M059J (cell line): ENCODE measurements around the gene TSPEAR. TPM values are rescaled to one million over a fixed set of nuclear protein-coding genes. Genes with fewer than 3 reads are reported as not detected.
"Not testable (repeated sequence)": the region's sequence is repeated elsewhere in the genome, so short reads cannot be mapped to it uniquely, and the experiment has no call there.

Experiments used
- DNase-seq: peaks from one replicate; pipeline ENCODE4 v3.0.0-alpha.2; 2012; ENCODE audit warnings: low read depth
- total RNA-seq: library from RNA; depleted of rRNA; stranded (reverse); fragments of >200 nt; shearing (Covaris generic); gene quantifications from 2 replicates; pipeline ENCODE4 v1.2.3, GENCODE V29; 2014

TSPEAR gene
- total RNA-seq, 1 experiment from 2014 or later: not detected

DNA sequence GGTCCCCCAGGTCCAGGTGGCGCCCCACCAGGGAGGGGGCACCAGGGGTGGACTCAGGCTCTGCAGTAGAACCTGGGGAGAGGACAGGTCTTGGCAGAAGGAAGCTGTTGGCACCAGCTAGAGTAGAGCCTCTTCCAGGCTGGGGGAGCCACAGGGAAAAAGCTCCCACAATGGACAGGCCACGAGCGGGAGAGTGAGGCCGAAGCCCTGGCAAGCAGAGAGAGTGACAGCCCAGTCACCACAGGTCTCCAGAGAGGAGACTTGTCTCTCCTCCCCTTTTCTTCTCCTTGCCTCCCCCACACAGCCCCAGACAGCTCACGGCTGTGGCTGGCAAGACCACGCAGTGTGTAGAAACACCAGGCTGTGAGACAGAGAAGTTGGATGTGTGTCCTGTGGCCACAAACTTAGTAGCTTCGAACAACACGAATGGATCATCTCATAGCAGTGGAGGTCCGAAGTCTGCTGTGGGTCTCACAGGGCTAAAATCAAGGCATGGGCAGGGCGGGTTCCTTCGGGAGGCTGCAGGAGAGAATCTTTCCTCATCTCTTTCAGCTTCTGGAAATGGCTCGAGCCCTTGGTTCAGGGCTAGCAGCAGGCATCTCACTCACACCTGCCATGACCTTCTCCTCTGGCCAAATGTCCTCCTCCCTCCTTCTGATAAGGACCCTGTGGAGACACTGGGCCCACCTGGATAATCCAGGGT lies 60.2 kb downstream of the TSPEAR start:
- DNase-seq: no peak

DNA sequence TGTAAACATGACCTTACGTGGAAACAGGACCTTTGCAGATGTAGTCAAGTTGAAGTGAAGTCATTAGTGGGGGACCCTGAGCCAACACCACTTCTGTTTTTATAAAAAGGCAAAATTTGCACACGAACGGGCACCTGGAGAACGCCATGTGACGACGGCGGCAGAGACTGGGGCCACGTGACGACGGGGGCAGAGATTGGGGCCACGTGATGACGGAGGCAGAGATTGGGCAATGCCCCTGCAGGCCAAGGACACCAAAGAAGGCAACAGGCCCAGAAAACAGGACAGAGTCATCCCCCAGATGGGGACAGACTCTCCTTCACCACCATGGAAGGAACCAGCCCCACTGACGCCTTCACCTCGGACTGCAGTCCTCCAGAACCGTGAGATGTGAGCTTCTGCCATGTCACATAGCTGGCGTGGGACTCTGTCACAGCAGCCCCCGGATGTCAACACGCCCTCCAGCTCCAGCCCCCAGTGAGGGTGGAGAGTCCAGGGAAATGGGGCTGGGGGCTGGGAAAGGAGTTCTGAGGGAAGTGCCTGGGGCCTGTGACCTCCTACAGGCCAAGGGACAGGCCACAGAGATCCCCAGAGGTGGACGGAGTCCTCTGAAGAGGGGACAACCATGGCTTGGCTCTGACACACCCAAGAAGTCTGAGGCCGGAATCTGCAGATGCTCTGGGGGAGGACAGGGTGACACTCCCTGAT lies 61.0 kb downstream of the TSPEAR start:
- no peak for DNase-seq

DNA sequence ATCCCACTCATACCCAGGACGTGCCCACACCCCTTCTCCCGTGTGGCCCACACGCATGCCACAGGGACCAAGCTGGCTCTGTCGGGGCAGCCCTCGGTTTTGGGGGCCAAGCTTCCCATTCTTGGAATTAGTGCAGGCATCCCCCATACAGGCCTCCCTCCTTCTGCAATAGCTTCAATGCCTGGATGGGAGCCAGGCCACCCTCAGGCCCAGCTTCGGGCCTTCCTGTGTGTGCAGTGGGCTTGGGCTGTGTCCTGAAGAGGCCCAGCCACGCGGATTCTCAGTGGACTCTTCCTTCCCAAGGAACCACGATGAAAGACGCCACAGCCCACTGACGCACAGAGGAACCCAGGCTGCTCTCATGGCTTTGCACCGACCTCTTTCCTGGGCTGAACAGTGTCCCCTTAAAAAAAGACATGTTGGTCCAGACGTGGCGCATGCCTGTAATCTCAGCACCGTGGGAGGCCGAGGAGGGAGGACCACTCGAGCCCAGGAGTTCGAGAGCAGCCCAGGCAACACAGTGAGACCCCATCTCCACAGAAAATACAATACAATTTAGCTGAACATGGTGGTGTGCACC lies 61.8 kb downstream of the TSPEAR start:
- DNase-seq: no peak

DNA sequence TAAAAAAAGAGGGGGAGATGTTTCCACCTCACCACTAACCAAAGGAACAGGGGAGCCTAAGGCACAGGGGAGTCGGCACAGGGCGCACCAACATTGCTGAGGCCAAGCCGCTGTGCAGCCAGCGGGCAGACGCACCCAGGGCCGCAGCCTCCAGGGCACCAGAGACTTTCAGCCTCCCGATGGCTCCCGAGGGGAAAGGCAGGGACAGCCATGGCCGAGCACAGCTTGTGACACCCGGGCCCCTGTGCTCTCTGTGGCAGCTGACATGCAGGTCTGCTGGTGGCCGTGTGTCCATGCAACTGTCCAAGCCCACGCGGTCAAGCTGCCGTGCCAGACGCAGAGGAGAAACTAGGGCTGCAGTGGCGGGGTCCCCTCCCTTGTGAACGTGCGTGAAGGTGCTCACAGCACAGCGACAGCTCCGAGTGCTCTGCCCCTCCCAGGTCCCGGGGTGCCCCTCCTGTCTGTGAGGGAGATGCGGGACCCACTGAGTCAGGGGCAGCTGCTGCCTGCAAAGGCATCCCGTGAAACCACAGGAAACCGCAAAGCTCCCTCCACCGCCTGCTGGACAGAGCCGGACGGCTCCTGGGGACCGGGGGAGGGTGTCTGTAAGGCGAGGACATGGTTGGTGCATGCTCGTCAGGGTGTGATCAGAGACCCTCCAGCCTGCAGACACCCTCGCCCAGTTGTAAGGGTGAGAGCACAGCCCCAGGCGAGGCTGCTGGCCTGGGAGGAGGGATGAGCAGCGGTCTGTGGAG lies 62.6 kb downstream of the TSPEAR start:
- DNase-seq: no peak

DNA sequence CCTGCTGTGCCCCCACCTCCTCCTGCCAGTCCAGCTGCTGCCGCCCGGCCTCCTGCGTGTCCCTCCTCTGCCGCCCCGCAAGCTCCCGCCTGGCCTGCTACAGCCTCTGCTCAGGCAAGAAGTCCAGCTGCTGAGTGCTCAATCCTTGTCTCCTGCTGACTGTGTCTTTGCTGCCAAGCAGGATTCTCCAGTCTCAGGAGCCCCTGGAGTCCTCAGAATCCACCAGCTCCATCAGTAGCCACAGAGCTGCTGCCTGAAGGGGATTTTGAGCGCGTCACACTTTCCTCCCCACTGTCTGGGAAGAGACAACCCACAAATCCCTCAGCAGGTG lies 64.2 kb downstream of the TSPEAR start:
- DNase-seq: no peak

DNA sequence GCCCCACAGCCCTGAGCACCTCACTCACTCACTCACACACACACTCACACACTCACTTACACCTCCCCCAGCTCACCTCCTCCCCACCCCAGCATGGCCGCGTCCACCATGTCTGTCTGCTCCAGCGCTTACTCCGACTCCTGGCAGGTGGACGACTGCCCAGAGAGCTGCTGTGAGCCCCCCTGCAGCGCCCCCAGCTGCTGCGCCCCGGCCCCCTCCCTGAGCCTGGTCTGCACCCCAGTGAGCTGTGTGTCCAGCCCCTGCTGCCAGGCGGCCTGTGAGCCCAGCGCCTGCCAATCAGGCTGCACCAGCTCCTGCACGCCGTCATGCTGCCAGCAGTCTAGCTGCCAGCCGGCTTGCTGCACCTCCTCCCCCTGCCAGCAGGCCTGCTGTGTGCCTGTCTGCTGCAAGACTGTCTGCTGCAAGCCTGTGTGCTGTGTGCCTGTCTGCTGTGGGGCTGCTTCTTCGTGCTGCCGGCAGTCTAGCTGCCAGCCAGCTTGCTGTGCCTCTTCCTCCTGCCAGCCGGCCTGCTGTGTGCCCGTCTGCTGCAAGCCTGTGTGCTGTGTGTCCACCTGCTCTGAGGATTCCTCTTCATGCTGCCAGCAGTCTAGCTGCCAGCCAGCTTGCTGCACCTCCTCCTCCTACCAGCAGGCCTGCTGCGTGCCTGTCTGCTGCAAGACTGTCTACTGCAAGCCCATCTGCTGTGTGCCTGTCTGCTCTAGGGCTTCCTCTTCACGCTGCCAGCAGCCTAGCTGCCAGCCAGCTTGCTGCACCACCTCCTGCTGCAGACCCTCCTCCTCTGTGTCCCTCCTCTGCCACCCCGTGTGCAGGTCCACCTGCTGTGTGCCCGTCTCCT lies 64.8 kb downstream of the TSPEAR start, which contains the start of gene KRTAP10-11:
Gene KRTAP10-11, plus strand, starts transcription at position 49 of the 856 bp plus-strand sequence. Its CDS starts 45 bp downstream, at position 94.
- DNase-seq: not testable (repeated sequence)

DNA sequence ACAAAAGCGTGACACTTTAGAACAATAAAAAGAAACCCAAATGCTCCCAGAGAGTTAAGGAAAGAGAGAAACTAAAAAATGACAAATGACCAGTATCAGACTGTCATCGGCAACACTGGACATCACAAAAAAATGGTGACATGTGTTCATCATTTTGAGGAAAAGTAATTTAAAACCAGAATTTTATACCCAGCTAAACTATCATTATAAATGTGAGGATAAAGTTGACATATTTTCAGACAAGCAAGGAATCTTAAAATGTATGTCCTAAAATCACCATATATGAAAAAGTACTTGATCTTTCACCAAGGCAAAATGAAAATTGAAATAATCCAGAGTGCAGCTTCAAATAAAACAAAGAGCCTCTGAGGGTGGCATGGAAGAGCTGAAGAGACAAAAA lies 66.5 kb downstream of the TSPEAR start:
- DNase-seq: no peak

DNA sequence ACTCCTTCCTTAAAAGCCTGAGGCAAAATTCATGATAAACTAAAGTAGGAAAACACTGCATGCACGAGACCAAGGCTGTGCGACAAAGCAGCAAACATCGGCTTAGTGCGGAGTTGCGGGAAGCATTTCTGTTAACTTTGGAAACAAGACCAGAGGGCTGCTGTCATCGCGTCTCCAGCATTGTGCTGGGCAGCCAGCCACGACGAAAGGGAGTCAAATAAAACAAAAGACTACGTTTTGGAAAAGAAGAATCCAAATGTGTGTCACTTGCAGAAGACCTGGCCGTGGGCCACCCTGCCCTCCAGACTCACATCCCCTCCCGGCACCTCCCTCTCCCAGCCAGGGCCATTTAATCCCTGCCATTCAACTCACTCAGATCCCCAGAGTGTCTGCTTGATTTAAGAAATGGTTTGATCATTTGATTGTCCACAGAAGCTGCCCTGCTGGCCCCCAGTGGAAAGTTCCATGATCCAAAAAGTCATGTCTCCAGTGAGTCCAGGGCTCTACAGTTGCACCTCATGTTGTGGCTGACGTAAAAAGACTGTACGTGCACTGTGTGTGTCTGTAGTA lies 67.5 kb downstream of the TSPEAR start:
- no peak for DNase-seq

DNA sequence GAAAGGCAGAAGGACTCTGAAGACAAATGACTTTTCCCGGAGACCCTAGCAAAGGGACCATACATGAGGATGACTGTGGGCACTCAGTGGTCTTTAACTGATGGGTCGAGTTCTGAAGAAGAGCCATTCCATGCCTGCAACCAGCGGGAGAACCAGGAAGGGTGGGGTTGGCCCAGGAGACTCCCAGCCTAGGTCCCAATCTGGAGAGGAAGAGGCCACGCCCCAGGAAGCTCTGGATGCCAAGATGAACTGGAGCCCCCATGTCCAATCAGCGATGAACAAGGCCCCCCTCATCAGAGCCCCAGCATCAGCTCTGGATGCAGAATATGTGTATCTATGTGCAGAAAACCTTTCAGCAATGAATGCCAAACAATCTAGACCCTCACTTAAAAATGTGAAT lies 70.6 kb downstream of the TSPEAR start:
- DNase-seq: no peak

DNA sequence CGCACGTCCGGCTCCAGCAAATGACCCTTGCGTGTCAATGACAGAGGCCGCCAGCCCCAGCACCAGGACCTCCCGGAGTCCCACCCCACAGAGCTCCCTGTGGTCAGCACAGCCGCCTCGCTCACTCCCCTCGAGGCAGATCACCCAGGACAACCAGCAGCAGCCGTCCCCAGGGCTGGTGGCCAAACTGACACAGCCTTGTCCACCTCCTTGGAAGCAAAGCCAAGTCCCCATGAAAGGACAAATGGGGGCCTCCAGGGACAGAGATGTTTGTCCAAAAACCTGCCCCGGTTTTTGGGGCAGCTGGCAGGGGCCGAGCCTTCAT lies 72.1 kb downstream of the TSPEAR start:
- DNase-seq: no peak

DNA sequence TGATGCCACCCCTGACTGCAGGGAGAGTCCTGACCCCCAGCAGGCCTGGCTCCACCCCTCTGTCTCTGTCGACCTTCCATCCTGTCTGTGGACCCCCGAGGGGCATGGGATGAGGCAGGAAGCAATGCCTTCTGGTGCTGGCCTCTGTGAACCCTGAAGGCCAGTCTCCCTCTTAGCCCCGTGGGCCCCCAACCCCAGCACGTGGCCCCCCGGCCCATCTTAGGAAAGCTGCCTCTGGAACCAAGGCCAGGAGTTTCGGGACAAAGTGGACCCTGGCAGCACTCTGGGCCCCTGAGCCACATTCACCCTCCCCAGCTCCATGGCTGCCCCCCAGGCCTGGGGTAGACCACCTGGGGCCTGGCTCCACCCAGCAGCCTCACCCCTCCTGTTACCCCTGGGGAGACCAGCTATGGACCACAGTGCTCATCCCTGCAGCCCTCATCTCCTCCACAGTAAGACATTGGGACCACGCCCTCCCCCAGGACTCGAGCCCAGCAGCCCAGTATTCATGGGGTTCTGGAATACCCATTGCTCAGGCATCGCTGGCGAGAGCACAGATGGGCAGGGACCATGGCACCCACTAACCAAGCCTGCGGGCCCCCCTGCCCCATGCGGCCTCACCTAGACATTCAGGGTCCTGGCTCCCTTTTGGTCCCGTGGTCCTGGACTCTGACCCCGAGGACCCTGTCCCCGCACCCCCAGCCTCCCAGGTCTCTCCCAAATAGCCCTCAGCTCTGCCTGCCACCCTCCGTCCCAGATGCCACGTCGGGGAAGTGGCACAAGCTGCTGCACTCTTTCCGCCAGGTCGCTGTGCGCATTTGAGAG lies 72.7 kb downstream of the TSPEAR start:
- not testable (repeated sequence) for DNase-seq

DNA sequence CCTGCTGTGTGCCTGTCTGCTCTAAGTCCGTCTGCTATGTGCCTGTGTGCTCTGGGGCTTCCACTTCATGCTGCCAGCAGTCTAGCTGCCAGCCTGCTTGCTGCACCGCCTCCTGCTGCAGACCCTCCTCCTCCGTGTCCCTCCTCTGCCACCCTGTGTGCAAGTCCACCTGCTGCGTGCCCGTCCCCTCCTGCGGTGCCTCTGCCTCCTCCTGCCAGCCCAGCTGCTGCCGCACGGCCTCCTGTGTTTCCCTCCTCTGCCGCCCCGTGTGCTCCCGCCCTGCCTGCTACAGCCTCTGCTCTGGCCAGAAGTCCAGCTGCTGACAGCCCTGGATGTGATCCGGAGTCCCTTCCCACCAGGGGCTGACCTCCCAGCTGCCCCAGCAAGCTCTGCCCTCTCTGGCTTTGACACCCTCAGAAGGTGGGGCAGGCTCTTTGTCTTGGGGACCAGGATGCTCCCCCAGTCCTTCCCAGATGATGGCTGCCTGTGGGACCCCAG lies 73.5 kb downstream of the TSPEAR start:
- not testable (repeated sequence) for DNase-seq

DNA sequence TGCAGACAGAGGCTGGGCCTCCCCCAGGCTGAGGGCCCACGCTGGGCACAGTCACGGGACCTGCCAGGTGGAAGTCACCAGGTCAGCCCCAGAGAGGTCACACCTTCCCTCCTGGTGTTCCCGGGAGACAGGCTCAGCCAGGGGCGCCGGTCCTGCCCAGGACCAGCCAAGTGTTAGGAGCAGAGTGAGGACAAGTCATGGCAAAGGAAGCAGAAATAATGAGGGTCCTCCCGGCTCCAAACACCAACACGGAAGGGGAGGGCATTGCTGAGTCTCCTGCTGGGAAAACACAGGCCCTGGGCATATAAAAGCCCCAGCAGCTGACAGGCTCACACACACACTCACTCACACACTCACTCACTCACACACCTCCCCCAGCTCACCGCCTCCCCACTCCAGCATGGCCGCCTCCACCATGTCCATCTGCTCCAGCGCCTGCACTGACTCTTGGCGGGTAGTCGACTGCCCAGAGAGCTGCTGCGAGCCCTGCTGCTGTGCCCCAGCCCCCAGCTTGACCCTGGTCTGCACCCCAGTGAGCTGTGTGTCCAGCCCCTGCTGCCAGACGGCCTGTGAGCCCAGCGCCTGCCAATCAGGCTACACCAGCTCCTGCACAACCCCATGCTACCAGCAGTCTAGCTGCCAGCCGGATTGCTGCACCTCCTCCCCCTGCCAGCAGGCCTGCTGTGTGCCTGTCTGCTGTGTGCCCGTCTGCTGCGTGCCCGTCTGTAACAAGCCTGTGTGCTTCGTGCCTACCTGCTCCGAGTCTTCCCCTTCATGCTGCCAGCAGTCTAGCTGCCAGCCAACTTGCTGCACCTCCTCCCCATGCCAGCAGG lies 74.1 kb downstream of the TSPEAR start, which contains the start of gene KRTAP10-10:
Gene KRTAP10-10, plus strand, starts transcription at position 339 of the 833 bp plus-strand sequence. Its CDS starts 62 bp downstream, at position 401.
- no peak for DNase-seq

DNA sequence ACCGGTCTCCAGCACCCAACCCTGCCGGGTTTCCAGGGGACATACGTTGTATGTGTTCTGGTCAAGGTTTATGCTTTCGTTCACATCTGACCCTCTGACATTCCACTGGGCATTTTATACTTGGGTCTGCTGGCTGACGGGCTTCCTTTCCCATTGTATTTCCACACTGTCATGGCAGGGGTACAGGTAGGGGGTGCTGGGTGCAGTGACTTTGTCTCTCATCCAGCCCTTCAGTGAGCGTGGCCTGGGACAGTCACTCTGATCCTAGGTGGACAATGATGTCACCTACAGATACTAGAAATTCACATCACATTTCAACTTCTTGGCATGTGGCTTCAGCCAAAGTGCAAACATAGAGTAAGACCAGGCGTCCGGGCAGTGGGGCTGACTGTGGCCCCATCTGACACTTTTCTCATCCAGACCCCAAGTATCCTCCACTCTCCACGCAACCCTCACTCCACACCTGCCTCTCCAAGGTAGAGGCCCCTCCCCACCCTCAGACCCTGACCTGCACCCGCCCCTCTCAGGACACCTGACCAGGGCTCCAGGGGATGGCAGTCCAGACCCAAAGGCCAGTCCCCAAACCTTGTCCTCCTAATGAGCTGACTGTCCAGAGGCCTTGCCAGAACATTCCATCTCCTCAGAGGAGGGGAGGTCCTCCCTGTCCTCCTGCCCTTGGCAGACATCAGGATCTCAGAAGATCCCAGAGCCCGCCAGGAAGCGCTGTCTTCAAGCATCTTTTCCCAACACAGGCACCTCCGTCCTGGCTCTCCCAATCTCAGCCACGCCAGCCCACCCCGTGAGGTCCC lies 75.0 kb downstream of the TSPEAR start:
- no peak for DNase-seq

DNA sequence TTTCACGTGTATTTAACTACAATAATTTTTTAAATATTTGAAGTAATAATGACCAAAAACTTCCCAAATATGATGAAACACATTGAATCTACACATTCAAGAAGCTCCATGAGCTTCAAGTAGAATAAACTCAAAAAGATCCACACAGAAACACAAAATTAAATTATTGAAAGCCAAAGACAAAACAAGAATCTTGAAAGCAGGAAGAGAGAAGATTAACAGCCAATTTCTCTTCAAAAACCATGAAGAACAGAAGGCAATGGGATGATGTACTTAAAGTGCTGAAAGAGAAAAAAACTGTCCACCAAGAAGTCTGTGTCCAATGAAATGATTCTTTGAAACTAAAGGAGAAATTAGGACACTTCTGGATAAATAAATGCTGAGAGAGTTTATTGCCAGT lies 79.3 kb downstream of the TSPEAR start:
- DNase-seq: no peak

DNA sequence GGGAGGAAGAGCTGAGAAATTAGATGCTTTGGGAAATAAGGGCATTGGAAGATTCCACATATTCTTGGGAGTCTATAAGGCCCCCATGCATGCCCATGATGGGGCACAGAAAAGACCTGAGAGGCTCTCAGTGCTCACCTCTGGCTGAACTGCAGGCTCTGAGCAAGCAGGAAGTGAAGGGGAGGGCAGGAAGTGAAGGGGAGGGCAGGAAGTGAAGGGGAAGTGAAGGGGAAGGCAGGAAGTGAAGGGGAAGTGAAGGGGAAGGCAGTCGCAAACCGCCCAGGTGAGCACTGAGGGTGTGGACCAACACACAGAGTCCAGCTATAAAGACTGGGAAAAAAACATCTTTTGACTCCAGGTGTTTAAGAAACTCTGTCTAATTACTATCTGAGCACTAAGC lies 80.9 kb downstream of the TSPEAR start:
- DNase-seq: no peak

DNA sequence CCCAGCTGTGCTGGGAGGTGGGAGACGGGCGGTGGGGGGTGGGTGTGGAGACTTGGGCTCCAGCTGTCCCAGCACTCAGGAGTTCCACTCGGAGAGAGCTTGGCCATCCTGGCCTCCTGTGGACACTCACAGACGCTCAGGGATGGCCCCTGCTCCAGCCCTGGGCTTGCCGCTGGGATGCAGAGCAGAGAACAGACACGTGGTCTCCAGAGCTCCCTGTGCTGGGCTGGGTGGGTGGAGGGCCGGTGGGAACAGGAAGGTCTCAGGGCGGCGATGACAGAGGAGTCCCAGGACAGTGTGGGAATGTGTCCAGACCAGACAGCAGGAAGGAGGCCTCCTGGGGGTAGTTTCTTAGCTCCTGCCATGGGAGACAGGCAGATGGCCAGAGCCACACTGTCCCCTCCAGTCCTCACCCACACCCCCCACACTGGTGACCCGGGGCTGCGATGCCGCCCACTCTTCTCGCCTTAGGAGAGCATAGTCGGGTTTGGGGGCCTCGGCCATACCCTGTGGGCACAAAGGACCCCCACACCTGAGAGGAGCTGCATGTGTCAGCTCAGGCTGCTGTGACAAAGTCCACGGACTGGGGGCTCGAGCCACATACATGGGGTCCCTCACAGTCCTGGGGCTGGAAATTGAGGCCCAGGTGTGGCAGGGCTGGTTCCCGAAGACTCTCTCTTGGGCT lies 82.5 kb downstream of the TSPEAR start:
- no peak for DNase-seq

DNA sequence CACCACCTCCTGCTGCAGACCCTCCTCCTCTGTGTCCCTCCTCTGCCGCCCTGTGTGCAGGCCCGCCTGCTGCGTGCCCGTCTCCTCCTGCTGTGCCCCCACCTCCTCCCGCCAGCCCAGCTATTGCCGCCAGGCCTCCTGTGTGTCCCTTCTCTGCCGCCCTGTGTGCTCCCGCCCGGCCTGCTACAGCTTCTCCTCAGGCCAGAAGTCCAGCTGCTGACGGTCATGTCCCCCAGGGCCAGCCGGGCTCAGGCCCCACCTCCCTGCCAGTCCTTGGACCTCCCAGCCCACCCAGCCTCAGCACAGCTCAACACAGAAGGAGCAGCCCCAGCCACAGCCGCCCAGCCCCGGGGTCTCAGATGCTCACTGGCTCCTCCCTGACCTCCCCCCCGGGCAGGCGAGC lies 83.5 kb downstream of the TSPEAR start:
- DNase-seq: not testable (repeated sequence)
